WERI-Rb-1 (cell line): Measurements from ENCODE around the gene NPBWR2.
A peak's percentile ranks its signal among the peaks of the same experiment; 100 is the strongest.

Experiments used
- DNase-seq: peaks from one replicate; pipeline ENCODE4 v3.0.0-alpha.2; 2020
- H3K27ac ChIP-seq: fragments of 250-450 bp; sonication (Bioruptor Pico); 2 replicates; pipeline ENCODE4 v1.5.1; 2020; ENCODE audit warnings: mild to moderate bottlenecking, moderate library complexity
- H3K27me3 ChIP-seq: fragments of 250-450 bp; sonication (Bioruptor Pico); 2 replicates; pipeline ENCODE4 v1.5.1; 2021; ENCODE audit warnings: mild to moderate bottlenecking, low read depth, moderate library complexity; ENCODE audit not compliant: insufficient read depth, severe bottlenecking
- H3K36me3 ChIP-seq: fragments of 250-450 bp; sonication (Bioruptor Pico); 2 replicates; pipeline ENCODE4 v1.5.1; 2020; ENCODE audit warnings: mild to moderate bottlenecking, moderate library complexity
- H3K4me3 ChIP-seq: 2 replicates; pipeline ENCODE4 v1.5.1; 2011; ENCODE audit warnings: low read depth, mild to moderate bottlenecking, control low read depth, low read length
- H3K9me3 ChIP-seq: fragments of 250-450 bp; sonication (Bioruptor Pico); 2 replicates; pipeline ENCODE4 v1.5.1; 2021; ENCODE audit warnings: mild to moderate bottlenecking, moderate library complexity; ENCODE audit not compliant: severe bottlenecking
- TF ChIP-seq, protein P1 (sequence below): IDR thresholded peaks from 2 replicates; pipeline ENCODE4 v1.5.1; 2011; ENCODE audit warnings: low read depth, mild to moderate bottlenecking, control low read depth, inconsistent platforms, low read length

Gene NPBWR2, protein sequence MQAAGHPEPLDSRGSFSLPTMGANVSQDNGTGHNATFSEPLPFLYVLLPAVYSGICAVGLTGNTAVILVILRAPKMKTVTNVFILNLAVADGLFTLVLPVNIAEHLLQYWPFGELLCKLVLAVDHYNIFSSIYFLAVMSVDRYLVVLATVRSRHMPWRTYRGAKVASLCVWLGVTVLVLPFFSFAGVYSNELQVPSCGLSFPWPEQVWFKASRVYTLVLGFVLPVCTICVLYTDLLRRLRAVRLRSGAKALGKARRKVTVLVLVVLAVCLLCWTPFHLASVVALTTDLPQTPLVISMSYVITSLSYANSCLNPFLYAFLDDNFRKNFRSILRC

DNA sequence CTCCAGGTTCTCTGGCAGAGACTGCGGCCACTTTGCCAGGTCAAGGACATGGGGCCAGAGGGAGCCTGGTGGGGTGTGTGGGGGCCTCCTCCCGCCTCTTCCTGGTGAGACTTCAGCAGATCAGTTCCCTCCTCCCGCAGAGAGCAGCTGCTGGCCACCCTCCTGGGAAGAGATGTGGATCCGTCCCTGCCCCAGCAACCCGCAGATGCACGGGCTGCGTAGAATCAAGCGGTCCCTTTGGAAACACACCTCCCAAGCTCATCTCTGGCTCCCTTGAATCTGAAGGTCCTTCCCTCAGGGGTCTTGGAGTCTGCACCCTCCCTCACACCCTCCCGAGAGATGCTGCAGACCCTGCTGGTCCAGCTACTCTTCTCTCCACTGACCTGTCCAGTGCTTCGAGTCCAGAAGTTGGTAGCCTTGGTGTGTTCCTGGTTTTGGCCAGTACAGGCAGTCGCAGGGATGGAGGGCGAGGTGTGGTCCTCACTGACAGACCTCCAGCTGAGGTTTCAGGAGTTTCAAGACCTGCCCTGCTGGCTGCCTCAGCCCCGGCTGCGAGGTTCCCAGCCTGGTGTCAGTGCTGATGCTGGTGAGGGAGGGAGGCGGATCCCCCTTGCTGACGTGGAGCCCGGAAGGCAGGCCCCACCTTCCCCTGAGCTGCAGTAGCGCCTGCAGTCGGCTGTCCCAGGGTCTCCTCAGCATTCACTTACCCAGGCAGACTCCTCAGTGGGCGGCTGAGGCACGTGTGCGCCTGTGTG is at the start of gene NPBWR2:
Gene NPBWR2, minus strand, starts transcription at position 585 of the 755 bp plus-strand sequence. CDS start 734 bp downstream, outside the sequence.
- Histone ChIP-seq H3K27ac (no peak within 1 kb of the TSS), H3K27me3 (no peaks in the 10 kb centered on the region), H3K9me3 (no peaks in the 10 kb centered on the region), H3K36me3 (no peaks in the 10 kb centered on the region), H3K4me3 (no peak within 1 kb of the TSS)
- no peak for DNase-seq
- TF ChIP-seq, protein P1, sequence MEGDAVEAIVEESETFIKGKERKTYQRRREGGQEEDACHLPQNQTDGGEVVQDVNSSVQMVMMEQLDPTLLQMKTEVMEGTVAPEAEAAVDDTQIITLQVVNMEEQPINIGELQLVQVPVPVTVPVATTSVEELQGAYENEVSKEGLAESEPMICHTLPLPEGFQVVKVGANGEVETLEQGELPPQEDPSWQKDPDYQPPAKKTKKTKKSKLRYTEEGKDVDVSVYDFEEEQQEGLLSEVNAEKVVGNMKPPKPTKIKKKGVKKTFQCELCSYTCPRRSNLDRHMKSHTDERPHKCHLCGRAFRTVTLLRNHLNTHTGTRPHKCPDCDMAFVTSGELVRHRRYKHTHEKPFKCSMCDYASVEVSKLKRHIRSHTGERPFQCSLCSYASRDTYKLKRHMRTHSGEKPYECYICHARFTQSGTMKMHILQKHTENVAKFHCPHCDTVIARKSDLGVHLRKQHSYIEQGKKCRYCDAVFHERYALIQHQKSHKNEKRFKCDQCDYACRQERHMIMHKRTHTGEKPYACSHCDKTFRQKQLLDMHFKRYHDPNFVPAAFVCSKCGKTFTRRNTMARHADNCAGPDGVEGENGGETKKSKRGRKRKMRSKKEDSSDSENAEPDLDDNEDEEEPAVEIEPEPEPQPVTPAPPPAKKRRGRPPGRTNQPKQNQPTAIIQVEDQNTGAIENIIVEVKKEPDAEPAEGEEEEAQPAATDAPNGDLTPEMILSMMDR, result no peak

DNA sequence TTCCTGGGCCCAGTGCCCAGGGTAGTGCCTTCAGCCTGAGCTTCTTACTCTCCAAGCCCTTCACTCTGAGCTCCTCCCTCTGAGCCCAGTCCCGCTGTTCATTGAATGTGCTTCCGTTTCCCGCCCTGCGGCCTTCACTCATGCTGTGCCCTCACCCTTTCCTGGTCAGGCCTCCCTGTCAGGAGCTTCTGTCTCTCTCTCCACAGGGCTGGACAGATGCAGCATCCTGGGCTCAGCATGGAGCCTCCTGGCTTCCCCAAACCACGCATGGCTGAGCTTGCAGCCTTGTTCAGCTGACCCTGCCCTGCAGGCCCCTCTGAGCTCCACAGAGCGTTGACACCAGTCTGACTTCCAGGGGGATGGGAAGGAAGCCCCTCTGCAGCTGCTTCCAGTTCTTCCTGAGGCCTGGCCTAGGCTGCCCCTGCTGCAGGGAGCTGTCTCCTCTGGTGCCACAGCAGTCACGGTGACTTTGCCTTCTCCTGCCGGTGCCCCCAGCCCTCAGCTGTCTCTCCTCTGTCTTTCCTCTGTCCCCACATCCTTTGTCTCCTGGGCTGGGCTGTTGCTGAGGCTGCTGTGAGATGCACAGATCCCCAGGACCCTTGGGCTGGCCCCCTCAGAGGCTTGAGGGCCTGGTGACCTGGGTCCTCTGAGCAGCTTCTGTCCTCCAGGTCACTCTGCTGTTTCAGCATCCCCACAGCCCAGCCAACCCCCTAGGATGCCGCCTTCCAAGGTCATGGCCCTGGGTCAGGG is 48.9 kb upstream of the NPBWR2 start:
- H3K27ac ChIP-seq, result peak overlapping the region; percentile 73
- no peaks in the 10 kb centered on the region for H3K36me3 ChIP-seq
- H3K27me3 ChIP-seq, result no peaks in the 10 kb centered on the region
- H3K4me3 ChIP-seq, result no peak overlapping the region
- TF ChIP-seq, protein P1, result no peak
- no peaks in the 10 kb centered on the region for H3K9me3 ChIP-seq
- DNase-seq, result peak; percentile 56

- TF ChIP-seq, protein P1, result no peak
- DNase-seq, result peak; percentile 70
- no peaks in the 10 kb centered on the region for H3K27me3 ChIP-seq
Measured at GRCh38 chr20:64155258-64156135, 48.1 kb upstream of the NPBWR2 start.

GRCh38 chr20:64154590-64155257 is 47.4 kb upstream of the NPBWR2 start:
- H3K27ac ChIP-seq, result peak overlapping the region; percentile 75
- no peaks in the 10 kb centered on the region for H3K9me3 ChIP-seq
- no peaks in the 10 kb centered on the region for H3K36me3 ChIP-seq
- H3K27me3 ChIP-seq, result no peaks in the 10 kb centered on the region
- no peak overlapping the region for H3K4me3 ChIP-seq
- no peak for DNase-seq
- TF ChIP-seq, protein P1, result no peak

More at GRCh38 chr20:64155258-64156135, 48.1 kb upstream of the NPBWR2 start:
- Histone ChIP-seq H3K27ac (peak overlapping the region; percentile 75), H3K9me3 (no peaks in the 10 kb centered on the region), H3K4me3 (no peak overlapping the region), H3K36me3 (no peaks in the 10 kb centered on the region)
